Activated CD8-positive, alpha-beta T cell treated with anti-CD3 and anti-CD28 coated beads for 36 hours (primary cell): ENCODE measurements around the gene LY6G5C. TPM values are rescaled to one million over a fixed set of nuclear protein-coding genes. Genes with fewer than 3 reads are reported as not detected.
A peak's percentile ranks its signal among the peaks of the same experiment; 100 is the strongest.

ENCODE experiments used
- ATAC-seq: fragments of 200-7000 bp; cut with Tn5 transposase; one replicate; pipeline ENCODE4 v1.10.0; 2021; ENCODE audit warnings: mild to moderate bottlenecking, moderate library complexity
- CTCF ChIA-PET: fragments of 350-600 bp; sonication (Branson Sonifier 250); formaldehyde crosslinking; loops from one replicate; lab custom pipeline; 2021; ENCODE audit warnings: antibody characterized with exemption; lab: Charles Lee
- POLR2A ChIA-PET: fragments of 350-600 bp; sonication (Branson Sonifier 250); formaldehyde crosslinking; loops from one replicate; lab custom pipeline; 2021; ENCODE audit warnings: antibody characterized with exemption; lab: Charles Lee
- DNase-seq: peaks from one replicate; pipeline ENCODE4 v3.0.0-alpha.2; 2020
- H3K27ac Mint-ChIP-seq: one replicate; pipeline ENCODE4 v1.8.0; 2021; ENCODE audit warnings: mild to moderate bottlenecking, mixed read lengths
- H3K27me3 Mint-ChIP-seq: one replicate; pipeline ENCODE4 v1.8.0; 2021; ENCODE audit warnings: mixed read lengths
- H3K36me3 Mint-ChIP-seq: one replicate; pipeline ENCODE4 v1.8.0; 2021; ENCODE audit warnings: low read depth, mixed read lengths
- H3K4me1 Mint-ChIP-seq: one replicate; pipeline ENCODE4 v1.8.0; 2021; ENCODE audit warnings: low read depth, mixed read lengths
- H3K4me3 Mint-ChIP-seq: one replicate; pipeline ENCODE4 v1.8.0; 2021; ENCODE audit warnings: mild to moderate bottlenecking, moderate library complexity, mixed read lengths
- H3K9me3 Mint-ChIP-seq: one replicate; pipeline ENCODE4 v1.8.0; 2021; ENCODE audit warnings: mixed read lengths
- intact Hi-C: fragments of 100-400 bp; cut with micrococcal nuclease; formaldehyde crosslinking; loops from one replicate; pipeline ENCODE4 v1.10.0; 2022
- total RNA-seq, 2 experiments: library from RNA; stranded (reverse); gene quantifications; one replicate each; pipeline ENCODE4 v1.2.3, GENCODE V29; 2021
- TF ChIP-seq, protein P1 (sequence below): fragments of 200-600 bp; IDR thresholded peaks from one replicate; pipeline ENCODE4 v1.8.0; 2022; ENCODE audit warnings: antibody characterized with exemption, mild to moderate bottlenecking

The LY6G5C gene
- total RNA-seq, 2 experiments from 2014 or later = 1.6 to 2.3 TPM

DNA sequence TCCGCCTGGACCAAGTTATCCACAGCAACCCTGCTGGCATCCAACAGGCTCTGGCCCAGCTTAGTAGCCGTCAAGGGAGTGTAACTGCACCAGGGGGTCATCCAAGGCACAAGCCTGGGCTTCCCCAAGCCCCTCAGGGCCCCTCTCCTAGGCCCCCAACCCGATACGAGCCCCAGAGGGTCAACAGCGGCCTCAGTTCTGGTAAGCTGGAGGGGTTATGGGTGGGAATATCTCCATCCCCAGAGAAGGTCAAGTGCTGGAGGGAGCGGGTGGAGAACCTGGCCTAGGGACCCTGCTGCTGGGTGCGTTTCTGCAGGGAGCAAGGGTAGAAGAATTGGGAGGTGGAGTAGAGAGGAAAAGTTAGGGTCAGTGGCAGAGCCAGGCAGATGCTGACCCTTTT is 47.4 kb downstream of the LY6G5C start:
- TF ChIP-seq, protein P1, sequence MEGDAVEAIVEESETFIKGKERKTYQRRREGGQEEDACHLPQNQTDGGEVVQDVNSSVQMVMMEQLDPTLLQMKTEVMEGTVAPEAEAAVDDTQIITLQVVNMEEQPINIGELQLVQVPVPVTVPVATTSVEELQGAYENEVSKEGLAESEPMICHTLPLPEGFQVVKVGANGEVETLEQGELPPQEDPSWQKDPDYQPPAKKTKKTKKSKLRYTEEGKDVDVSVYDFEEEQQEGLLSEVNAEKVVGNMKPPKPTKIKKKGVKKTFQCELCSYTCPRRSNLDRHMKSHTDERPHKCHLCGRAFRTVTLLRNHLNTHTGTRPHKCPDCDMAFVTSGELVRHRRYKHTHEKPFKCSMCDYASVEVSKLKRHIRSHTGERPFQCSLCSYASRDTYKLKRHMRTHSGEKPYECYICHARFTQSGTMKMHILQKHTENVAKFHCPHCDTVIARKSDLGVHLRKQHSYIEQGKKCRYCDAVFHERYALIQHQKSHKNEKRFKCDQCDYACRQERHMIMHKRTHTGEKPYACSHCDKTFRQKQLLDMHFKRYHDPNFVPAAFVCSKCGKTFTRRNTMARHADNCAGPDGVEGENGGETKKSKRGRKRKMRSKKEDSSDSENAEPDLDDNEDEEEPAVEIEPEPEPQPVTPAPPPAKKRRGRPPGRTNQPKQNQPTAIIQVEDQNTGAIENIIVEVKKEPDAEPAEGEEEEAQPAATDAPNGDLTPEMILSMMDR = no peak
- CTCF ChIA-PET = interaction anchor here (1.4 to 1.6 kb wide), 2 partner anchors 9 to 11 kb away, joined by 5 read pairs; no protein-coding TSS in a partner anchor
- H3K27ac Mint-ChIP-seq = no peak overlapping the region
- H3K36me3 Mint-ChIP-seq = peaks cover 53% of the 10 kb centered on the region
- intact Hi-C loops = no loop called here
- POLR2A ChIA-PET = interaction anchor here (0.9 to 16.2 kb wide), 8 partner anchors 7 to 337 kb away, joined by 3 to 235 read pairs (median 4); partner anchors contain the start of genes BAG6 and CSNK2B
- DNase-seq (no peak), ATAC-seq (no peak)
- H3K27me3 Mint-ChIP-seq = no peaks in the 10 kb centered on the region
- H3K4me3 Mint-ChIP-seq = no peak overlapping the region
- H3K4me1 Mint-ChIP-seq = no peaks in the 10 kb centered on the region
- no peaks in the 10 kb centered on the region for H3K9me3 Mint-ChIP-seq

DNA sequence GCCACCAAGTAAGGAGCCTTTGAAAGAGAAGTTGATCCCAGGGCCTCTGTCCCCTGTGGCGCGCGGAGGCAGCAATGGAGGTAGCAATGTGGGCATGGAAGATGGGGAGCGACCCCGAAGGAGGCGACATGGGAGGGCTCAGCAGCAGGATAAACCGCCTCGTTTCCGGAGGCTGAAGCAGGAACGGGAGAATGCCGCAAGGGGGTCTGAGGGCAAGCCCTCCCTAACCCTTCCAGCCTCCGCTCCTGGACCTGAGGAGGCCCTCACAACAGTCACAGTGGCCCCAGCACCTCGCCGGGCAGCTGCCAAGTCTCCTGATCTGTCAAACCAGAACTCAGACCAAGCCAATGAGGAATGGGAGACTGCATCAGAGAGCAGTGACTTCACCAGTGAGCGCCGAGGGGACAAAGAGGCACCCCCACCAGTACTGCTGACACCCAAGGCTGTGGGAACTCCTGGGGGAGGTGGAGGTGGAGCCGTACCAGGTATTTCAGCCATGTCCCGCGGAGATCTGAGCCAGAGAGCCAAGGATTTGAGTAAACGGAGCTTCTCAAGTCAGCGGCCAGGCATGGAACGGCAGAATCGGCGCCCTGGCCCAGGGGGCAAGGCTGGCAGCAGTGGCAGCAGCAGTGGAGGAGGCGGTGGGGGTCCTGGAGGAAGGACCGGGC is 48.5 kb downstream of the LY6G5C start:
- ATAC-seq (no peak), DNase-seq (no peak)
- no peaks in the 10 kb centered on the region for H3K9me3 Mint-ChIP-seq
- ChIA-PET POLR2A (interaction anchor here (0.9 to 16.2 kb wide), 8 partner anchors 6 to 338 kb away, joined by 3 to 235 read pairs (median 14); partner anchors contain the start of genes BAG6 and CSNK2B), CTCF (no interaction called here)
- H3K4me3 Mint-ChIP-seq = no peak overlapping the region
- intact Hi-C loops = no loop called here
- H3K27me3 Mint-ChIP-seq = no peaks in the 10 kb centered on the region
- H3K27ac Mint-ChIP-seq = peak overlapping the region; percentile 27
- TF ChIP-seq, protein P1 = no peak
- H3K4me1 Mint-ChIP-seq = no peaks in the 10 kb centered on the region
- H3K36me3 Mint-ChIP-seq = peaks cover 60% of the 10 kb centered on the region

DNA sequence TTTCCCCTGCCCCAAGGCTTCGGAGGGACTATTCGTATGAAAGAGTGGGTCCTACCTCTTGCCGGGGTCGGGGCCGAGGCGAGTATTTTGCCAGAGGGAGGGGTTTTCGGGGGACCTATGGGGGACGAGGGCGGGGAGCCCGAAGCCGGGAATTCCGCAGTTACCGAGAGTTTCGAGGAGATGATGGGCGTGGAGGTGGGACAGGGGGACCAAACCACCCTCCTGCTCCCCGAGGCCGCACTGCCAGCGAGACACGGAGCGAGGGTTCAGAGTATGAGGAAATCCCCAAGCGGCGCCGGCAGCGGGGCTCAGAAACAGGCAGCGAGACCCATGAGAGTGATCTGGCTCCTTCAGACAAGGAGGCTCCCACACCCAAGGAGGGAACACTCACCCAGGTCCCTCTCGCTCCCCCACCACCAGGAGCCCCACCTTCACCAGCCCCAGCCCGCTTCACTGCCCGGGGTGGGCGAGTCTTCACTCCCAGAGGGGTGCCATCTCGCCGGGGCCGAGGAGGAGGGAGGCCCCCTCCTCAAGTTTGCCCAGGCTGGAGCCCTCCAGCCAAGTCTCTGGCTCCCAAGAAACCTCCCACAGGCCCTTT is 49.1 kb downstream of the LY6G5C start:
- Mint-ChIP-seq H3K4me3 (no peak overlapping the region), H3K9me3 (no peaks in the 10 kb centered on the region), H3K4me1 (no peaks in the 10 kb centered on the region), H3K27ac (no peak overlapping the region), H3K27me3 (no peaks in the 10 kb centered on the region), H3K36me3 (peaks cover 63% of the 10 kb centered on the region)
- ChIA-PET POLR2A (interaction anchor here (11.4 kb wide), 1 partner anchor 8 kb away, joined by 235 read pairs; no protein-coding TSS in a partner anchor), CTCF (no interaction called here)
- TF ChIP-seq, protein P1 = no peak
- intact Hi-C loops = no loop called here
- DNase-seq (no peak), ATAC-seq (no peak)

DNA sequence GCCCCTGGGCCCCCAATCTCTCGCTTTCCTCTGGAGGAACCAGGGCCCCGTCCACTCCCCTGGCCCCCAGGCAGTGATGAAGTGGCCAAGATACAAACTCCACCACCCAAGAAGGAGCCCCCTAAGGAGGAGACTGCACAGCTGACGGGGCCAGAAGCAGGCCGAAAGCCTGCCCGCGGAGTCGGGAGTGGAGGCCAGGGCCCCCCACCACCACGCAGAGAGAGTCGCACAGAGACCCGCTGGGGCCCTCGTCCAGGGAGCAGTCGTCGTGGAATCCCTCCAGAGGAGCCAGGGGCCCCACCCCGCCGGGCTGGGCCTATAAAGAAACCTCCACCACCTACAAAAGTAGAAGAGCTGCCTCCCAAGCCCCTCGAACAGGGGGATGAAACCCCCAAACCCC is 49.7 kb downstream of the LY6G5C start:
- TF ChIP-seq, protein P1 = no peak
- Mint-ChIP-seq H3K4me1 (no peaks in the 10 kb centered on the region), H3K4me3 (no peak overlapping the region), H3K27ac (no peak overlapping the region), H3K36me3 (peaks cover 66% of the 10 kb centered on the region), H3K9me3 (no peaks in the 10 kb centered on the region), H3K27me3 (no peaks in the 10 kb centered on the region)
- POLR2A ChIA-PET = interaction anchor here (11.4 kb wide), 1 partner anchor 9 kb away, joined by 235 read pairs; no protein-coding TSS in a partner anchor
- intact Hi-C loops = no loop called here
- CTCF ChIA-PET = no interaction called here
- DNase-seq (no peak), ATAC-seq (no peak)
